GM21619 (cell line): ENCODE data around the gene C10orf120.

Experiments used
- ATAC-seq: cut with Tn5 transposase; IDR thresholded peaks from one replicate; pipeline ENCODE4 v1.9.1; 2021; ENCODE audit not compliant: unreplicated experiment

The C10orf120 gene

GRCh38 chr10:122703483-122704448, 4.1 kb upstream of the C10orf120 start:
- no peak for ATAC-seq

GRCh38 chr10:122702275-122702674, 2.6 kb upstream of the C10orf120 start:
- no peak for ATAC-seq

- no peak for ATAC-seq
Measured at GRCh38 chr10:122701652-122702051, 2.0 kb upstream of the C10orf120 start.

GRCh38 chr10:122696687-122697086, 3.0 kb downstream of the C10orf120 start:
- no peak for ATAC-seq

GRCh38 chr10:122692744-122693143, 6.9 kb downstream of the C10orf120 start:
- no peak for ATAC-seq

- ATAC-seq, result no peak
Measured at GRCh38 chr10:122689146-122689820, 10.4 kb downstream of the C10orf120 start.

GRCh38 chr10:122688293-122688989, 11.2 kb downstream of the C10orf120 start:
- ATAC-seq, result no peak

- ATAC-seq, result no peak
Measured at GRCh38 chr10:122682522-122682921, 17.1 kb downstream of the C10orf120 start.

- ATAC-seq, result no peak
Measured at GRCh38 chr10:122678266-122678665, 21.4 kb downstream of the C10orf120 start.

- no peak for ATAC-seq
Measured at GRCh38 chr10:122675278-122675677, 24.4 kb downstream of the C10orf120 start.

- ATAC-seq, result no peak
Measured at GRCh38 chr10:122674781-122675180, 24.9 kb downstream of the C10orf120 start.

GRCh38 chr10:122673731-122674130, 25.9 kb downstream of the C10orf120 start:
- no peak for ATAC-seq

- ATAC-seq, result no peak
Measured at GRCh38 chr10:122673269-122673668, 26.4 kb downstream of the C10orf120 start.

GRCh38 chr10:122672655-122673054, 27.0 kb downstream of the C10orf120 start:
- no peak for ATAC-seq

- no peak for ATAC-seq
Measured at GRCh38 chr10:122671355-122671754, 28.3 kb downstream of the C10orf120 start.

GRCh38 chr10:122669842-122670241, 29.8 kb downstream of the C10orf120 start:
- no peak for ATAC-seq

GRCh38 chr10:122669045-122669444, 30.6 kb downstream of the C10orf120 start:
- ATAC-seq, result no peak

- ATAC-seq, result no peak
Measured at GRCh38 chr10:122665946-122666345, 33.7 kb downstream of the C10orf120 start.

GRCh38 chr10:122665329-122665860, 34.3 kb downstream of the C10orf120 start:
- ATAC-seq, result no peak

- ATAC-seq, result no peak
Measured at GRCh38 chr10:122664501-122664900, 35.1 kb downstream of the C10orf120 start.

- ATAC-seq, result no peak
Measured at GRCh38 chr10:122663516-122664130, 36.0 kb downstream of the C10orf120 start.
